ENCODE measurements around the gene NANOS3.
A peak's percentile ranks its signal among the peaks of the same experiment; 100 is the strongest.
"Not testable (repeated sequence)": the region's sequence is repeated elsewhere in the genome, so short reads cannot be mapped to it uniquely, and the experiment has no call there.

NANOS3 gene

DNA sequence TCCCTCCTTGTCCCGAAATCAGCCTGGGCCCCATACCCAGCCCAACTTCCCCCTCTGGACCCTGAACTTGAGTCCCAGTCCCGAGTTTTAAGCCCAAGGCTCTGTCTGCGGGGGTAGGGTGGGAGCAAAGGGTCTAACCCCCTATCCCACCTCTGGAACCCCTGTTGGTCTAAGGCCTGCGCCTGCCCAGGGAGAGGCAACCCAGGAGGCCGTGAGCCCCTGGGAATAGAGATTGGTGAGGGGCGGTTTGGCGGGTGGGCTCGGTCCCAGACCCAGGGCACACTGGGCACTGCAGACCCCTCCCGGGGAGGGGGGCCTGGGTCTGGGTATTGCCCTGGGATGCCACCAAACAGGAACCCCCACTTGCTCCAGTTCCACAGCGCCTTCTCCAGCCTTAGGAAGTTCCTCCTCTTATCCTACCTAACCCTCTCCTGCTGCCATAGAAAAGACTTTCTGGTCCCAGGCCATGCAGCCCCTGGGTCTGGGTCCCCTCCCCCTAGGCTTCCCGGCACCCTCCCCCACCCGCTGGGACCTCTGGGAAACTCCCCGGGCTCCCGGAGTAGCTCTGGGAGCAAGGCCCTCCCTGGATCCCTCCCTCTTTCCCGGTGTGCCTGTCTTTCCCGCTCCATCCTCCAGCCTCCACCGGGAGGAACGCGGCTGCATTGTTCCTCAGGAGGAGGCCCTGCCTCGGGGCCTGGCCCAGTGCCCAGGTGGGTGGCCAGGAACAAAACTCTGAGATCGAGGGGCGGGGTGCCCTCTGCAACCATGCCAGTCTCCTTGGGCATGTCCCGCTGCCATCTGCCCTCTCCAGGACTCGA lies 33.6 kb upstream of the NANOS3 start:
- no peak for DNase-seq

GRCh38 chr19:13844130-13844631 lies 32.8 kb upstream of the NANOS3 start:
- DNase-seq: no peak

GRCh38 chr19:13846557-13847406 lies 30.2 kb upstream of the NANOS3 start:
- DNase-seq: peak; percentile 98

GRCh38 chr19:13847407-13848339 lies 29.3 kb upstream of the NANOS3 start:
- DNase-seq: peak; percentile 87

DNA sequence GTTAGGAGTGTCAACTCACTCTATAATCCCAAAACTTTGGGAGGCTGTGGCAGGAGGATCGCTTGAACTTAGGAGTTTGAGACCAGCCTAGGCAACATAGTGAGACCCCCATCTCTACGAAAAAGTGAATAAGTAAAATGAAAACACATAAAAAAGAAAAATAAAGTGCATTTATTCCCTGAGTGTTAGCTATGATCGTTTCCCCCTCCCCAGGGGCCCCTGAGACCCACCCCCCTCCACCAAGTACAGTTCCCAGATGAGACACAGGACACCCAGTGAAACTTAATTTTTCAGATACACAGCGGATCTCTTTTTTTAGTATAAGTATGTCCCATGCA lies 28.6 kb upstream of the NANOS3 start:
- no peak for DNase-seq

GRCh38 chr19:13848798-13849676 lies 27.9 kb upstream of the NANOS3 start:
- DNase-seq: no peak

GRCh38 chr19:13849991-13850909 lies 26.7 kb upstream of the NANOS3 start:
- peak; percentile 71 for DNase-seq

DNA sequence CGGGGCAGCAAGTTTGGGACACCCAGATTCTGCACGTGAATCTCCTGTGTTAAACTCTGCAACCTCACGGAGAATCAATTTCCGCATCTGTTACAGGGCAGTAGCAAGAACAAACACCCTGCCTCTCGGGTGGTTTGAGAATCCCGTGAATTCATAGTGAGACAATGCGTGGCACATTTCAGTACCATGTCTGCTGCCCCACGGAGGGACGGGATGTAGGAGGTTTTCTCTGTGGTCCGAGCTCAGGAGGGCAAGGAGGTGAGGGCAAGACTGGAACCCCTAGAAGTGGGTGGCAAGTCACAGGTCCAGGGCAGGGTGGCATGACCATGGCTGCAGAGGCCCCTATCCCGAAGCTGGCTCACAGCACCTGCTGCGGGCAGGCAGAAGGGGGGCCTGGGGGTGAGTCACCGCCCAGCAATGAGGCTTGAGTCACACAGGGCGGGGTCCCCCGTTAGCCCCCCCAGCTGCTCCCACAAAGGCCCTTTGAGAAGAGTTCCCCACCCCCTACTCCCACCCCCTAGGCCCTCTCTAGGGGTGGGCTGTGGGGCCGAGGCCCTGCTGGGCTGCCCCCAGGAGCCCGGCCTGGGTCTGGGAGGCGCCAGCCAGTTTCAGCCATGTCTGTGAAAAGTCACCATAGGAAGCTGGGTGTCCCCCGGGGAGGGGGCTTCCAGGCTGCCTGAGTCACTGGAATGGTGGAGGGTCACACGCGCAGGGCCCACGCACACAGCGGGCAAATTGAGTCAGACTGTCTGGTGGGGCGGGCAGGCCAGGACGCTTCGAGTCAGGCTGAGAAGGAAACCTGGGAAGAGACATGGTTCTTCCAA lies 25.8 kb upstream of the NANOS3 start:
- DNase-seq: peak; percentile 70

- not testable (repeated sequence) for DNase-seq
These were observed 25.2 kb upstream of the NANOS3 start for GRCh38 chr19:13851734-13852114.

DNA sequence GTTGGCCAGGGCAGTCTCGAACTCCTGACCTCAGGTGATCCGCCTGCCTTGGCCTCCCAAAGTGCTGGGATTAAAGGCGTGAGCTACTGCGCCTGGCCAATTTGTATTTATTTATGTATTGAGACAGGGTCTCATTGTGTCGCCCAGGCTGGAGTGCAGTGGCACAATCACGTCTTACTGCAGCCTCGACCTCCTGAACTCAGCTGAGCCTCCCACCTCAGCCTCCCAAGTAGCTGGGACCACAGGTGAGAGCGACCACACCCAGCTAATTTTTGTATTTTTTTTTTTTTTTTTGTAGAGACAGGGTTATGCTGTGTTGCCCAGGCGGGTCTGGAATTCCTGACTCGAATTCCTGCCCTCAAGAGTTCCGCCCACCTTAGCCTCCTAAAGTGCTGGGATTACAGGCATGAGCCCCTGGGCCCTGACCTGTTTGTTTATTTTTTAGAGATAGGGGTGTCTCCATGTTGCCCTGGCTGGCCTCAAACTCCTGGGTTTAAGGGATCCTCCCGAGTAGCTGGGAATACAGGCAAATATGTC lies 24.7 kb upstream of the NANOS3 start:
- DNase-seq: not testable (repeated sequence)

GRCh38 chr19:13856497-13856896 lies 20.4 kb upstream of the NANOS3 start:
- DNase-seq: no peak

- DNase-seq: no peak
These were observed 17.5 kb upstream of the NANOS3 start for GRCh38 chr19:13859361-13859880.

GRCh38 chr19:13860679-13861391 lies 16.1 kb upstream of the NANOS3 start:
- DNase-seq: no peak

DNA sequence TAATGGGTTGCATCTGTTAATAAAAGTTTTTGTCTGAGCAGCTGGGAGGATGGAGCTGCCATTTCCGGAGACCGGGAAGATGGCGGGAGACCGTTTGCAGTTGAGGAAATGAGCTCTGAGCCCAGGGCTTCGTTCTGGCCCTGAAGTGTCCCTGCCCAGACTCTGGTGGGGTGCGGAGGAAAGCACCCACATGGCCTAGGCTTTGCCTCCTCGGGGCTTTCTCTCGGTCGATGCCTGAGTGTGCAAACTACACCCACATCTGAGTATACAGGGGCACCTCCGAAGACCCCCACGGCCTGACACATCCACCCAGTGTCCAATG lies 15.6 kb upstream of the NANOS3 start:
- DNase-seq: no peak

GRCh38 chr19:13861714-13862531 lies 15.0 kb upstream of the NANOS3 start:
- peak; percentile 85 for DNase-seq

DNA sequence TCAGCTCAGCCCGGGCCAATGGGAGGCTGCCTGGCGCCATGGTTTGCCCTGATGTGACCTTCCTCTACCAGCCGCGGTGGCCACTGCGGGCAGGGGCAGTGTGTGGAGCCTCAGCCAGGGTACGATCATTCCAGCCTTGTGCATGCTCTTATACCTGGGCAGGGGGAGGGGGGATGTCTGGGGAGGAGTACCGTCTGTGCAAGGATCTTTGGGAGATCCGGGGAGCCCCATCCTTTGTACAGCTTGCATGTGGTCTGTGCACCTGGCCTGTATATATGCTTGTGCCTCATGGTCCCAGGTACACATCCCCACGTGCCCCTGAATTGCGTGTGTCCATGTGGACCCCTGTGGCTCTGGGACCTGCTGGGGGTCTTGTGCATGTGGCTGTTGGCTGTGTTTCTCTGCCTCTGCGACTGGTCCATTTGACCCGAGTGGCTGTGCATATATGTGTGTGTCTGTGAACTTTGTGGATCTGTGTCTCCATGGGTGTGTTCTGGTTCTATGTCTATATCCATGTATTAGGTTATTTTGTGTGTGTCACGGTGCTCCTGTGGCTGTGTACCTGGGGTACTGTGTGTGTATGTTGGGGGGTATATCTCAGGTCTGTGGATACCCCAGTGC lies 12.8 kb upstream of the NANOS3 start:
- DNase-seq: no peak

Data from activated CD4-positive, alpha-beta T cell treated with anti-CD3 and anti-CD28 coated beads, Interleukin-2, amount 50 U/mL, for 1 hour (primary cell).